ENCODE data around the gene ABCA8. TPM values are rescaled to one million over a fixed set of nuclear protein-coding genes. Genes with fewer than 3 reads are reported as not detected.

Gene ABCA8
- total and polyA plus RNA-seq, 10 of the 15 experiments (the other 5 are each of a cell fraction or from before 2014, with no cell fraction given) = 0.05 to 0.15 TPM; not detected in 8

DNA sequence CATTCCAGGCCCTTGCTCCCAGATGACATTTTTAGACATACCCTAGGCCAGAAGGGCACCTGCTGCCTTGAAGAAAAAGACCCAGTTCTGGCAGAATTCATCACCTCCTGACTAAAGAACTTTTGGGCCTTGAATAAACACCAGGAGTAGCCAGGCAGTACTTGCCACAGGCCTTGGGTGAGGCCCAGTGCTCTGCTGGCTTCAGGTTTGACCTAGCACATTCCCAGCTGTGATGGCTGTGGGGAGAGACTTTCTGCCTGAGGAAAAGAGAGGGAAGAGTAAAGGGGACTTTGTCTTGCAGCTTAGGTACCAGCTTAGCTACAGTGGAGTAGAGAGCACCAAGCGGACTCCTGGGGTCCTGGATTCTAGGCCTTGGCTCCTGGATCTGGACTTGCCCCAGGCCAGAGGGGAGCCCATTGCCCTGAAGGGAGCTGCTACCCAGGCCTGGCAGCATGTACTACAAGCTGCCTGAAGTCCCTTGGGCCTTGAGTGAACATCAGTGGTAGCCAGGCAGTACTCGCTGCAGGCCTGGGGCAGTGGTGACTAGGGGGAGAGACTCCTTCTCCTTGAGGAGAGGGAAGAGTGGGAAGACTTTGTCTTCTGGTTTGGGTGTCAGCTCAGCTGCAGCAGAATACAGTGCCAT, 44.3 kb downstream of the ABCA8 start (continued):
- TF ChIP-seq, protein P1, sequence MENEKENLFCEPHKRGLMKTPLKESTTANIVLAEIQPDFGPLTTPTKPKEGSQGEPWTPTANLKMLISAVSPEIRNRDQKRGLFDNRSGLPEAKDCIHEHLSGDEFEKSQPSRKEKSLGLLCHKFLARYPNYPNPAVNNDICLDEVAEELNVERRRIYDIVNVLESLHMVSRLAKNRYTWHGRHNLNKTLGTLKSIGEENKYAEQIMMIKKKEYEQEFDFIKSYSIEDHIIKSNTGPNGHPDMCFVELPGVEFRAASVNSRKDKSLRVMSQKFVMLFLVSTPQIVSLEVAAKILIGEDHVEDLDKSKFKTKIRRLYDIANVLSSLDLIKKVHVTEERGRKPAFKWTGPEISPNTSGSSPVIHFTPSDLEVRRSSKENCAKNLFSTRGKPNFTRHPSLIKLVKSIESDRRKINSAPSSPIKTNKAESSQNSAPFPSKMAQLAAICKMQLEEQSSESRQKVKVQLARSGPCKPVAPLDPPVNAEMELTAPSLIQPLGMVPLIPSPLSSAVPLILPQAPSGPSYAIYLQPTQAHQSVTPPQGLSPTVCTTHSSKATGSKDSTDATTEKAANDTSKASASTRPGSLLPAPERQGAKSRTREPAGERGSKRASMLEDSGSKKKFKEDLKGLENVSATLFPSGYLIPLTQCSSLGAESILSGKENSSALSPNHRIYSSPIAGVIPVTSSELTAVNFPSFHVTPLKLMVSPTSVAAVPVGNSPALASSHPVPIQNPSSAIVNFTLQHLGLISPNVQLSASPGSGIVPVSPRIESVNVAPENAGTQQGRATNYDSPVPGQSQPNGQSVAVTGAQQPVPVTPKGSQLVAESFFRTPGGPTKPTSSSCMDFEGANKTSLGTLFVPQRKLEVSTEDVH (IDR thresholded peaks at IDR 0.05; ENCODE audit: low read depth, partially characterized antibody) = no peak
- TF ChIP-seq ZNF274 (IDR thresholded peaks at IDR 0.05; ENCODE audit: insufficient read depth, insufficient read length) (no peak), RBBP5 (conservative IDR thresholded peaks at IDR 0.05) (no peak), ZNF24 (IDR thresholded peaks at IDR 0.05) (no peak), USF1 (IDR thresholded peaks at IDR 0.05; ENCODE audit: borderline replicate concordance, extremely low read length, insufficient read depth, low read depth, low read length) (no peak), SMAD1 (IDR thresholded peaks at IDR 0.05; ENCODE audit: low read depth, partially characterized antibody) (no peak)
- TF ChIP-seq, protein P2, sequence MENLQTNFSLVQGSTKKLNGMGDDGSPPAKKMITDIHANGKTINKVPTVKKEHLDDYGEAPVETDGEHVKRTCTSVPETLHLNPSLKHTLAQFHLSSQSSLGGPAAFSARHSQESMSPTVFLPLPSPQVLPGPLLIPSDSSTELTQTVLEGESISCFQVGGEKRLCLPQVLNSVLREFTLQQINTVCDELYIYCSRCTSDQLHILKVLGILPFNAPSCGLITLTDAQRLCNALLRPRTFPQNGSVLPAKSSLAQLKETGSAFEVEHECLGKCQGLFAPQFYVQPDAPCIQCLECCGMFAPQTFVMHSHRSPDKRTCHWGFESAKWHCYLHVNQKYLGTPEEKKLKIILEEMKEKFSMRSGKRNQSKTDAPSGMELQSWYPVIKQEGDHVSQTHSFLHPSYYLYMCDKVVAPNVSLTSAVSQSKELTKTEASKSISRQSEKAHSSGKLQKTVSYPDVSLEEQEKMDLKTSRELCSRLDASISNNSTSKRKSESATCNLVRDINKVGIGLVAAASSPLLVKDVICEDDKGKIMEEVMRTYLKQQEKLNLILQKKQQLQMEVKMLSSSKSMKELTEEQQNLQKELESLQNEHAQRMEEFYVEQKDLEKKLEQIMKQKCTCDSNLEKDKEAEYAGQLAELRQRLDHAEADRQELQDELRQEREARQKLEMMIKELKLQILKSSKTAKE (IDR thresholded peaks at IDR 0.05; ENCODE audit: low read depth, poor library complexity, severe bottlenecking) = no peak

Data from GM12878 (cell line).